ENCODE measurements around the gene STK24. TPM values are rescaled to one million over a fixed set of nuclear protein-coding genes. Genes with fewer than 3 reads are reported as not detected.
"Not testable (repeated sequence)": the region's sequence is repeated elsewhere in the genome, so short reads cannot be mapped to it uniquely, and the experiment has no call there.

STK24 gene
- total RNA-seq, 1 donor from 2014 or later, result 136 TPM

DNA sequence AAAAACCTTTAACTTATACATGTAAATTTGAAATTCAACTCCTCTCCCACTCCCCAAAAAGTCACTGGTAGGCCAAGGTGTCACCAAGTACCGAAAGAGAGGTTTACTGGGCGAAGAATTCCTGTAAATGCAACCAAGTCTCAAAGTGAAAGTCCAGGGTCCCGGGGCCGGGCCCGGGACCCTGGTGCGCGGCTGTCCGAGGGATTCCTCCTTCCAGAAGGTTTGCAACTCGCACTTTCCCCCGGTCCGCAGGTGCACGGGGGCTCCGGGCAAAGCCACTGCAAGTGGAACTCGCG lies 1.1 kb downstream of the STK24 start:
- H3K4me3 Mint-ChIP-seq, result peak overlapping the region; percentile 98
- H3K4me1 Mint-ChIP-seq, result peaks cover 51% of the 10 kb centered on the region
- H3K36me3 Mint-ChIP-seq (ENCODE audit: low read depth), result peaks cover 22% of the 10 kb centered on the region
- peak overlapping the region; percentile 94 for H3K27ac Mint-ChIP-seq
- no peaks in the 10 kb centered on the region for H3K27me3 Mint-ChIP-seq
- H3K9me3 Mint-ChIP-seq, result no peaks in the 10 kb centered on the region
- no peak for DNase-seq
- intact Hi-C loops (cut with micrococcal nuclease), result loop anchor here (2.0 to 10.0 kb wide), 4 partner anchors 25 to 639 kb away; no protein-coding TSS in a partner anchor

GRCh38 chr13:98575009-98575903 lies 1.7 kb downstream of the STK24 start:
- H3K27me3 Mint-ChIP-seq, result no peaks in the 10 kb centered on the region
- intact Hi-C loops (cut with micrococcal nuclease), result loop anchor here (2.0 to 10.0 kb wide), 4 partner anchors 24 to 640 kb away; no protein-coding TSS in a partner anchor
- H3K4me3 Mint-ChIP-seq, result peak overlapping the region; percentile 98
- H3K36me3 Mint-ChIP-seq (ENCODE audit: low read depth), result peaks cover 22% of the 10 kb centered on the region
- H3K9me3 Mint-ChIP-seq, result no peaks in the 10 kb centered on the region
- peaks cover 57% of the 10 kb centered on the region for H3K4me1 Mint-ChIP-seq
- no peak for DNase-seq
- H3K27ac Mint-ChIP-seq, result peak overlapping the region; percentile 94

DNA sequence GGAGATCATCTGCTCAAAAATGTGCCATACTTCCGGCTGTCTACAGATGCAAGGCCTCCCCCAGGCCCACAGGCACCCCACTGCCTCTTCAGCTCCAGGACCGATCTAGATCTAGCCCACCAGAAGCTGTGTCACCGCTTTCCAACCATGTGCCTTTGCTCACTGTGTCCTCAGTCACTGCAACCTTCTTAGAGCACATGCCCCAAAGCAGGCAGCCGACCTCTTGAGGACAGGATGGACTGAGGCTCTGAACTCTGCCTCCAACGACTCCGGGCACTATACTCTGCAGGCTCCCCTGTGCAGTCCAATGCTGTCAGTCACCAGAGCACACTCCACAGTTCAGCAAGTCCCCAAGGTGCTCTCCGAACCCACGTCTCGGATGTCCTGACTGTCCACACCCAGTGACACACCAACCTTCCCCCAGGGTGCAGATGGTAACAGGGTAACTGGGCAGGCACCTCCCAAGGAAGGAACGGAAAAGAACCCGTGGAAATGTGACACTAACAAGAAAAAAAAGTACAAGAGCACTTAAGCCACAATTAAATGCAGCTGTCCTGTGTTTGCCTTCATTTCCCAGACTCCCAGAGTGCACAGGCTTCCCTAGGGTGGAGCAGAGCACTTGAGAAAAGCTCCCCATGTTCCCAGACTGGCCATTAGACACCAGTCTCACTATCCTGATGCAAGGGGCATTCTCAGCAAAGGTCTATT lies 4.8 kb downstream of the STK24 start:
- no peaks in the 10 kb centered on the region for H3K27me3 Mint-ChIP-seq
- peaks cover 40% of the 10 kb centered on the region for H3K36me3 Mint-ChIP-seq (ENCODE audit: low read depth)
- peak; percentile 75 for DNase-seq
- peak overlapping the region; percentile 80 for H3K4me3 Mint-ChIP-seq
- H3K9me3 Mint-ChIP-seq, result no peaks in the 10 kb centered on the region
- intact Hi-C loops (cut with micrococcal nuclease), result loop anchor here (1.0 to 10.0 kb wide), 5 partner anchors 96 to 740 kb away; no protein-coding TSS in a partner anchor
- H3K27ac Mint-ChIP-seq, result peak overlapping the region; percentile 90
- H3K4me1 Mint-ChIP-seq, result peaks cover 76% of the 10 kb centered on the region

GRCh38 chr13:98570929-98571372 lies 6.0 kb downstream of the STK24 start:
- no peaks in the 10 kb centered on the region for H3K9me3 Mint-ChIP-seq
- peaks cover 87% of the 10 kb centered on the region for H3K4me1 Mint-ChIP-seq
- no peaks in the 10 kb centered on the region for H3K27me3 Mint-ChIP-seq
- peak overlapping the region; percentile 80 for H3K4me3 Mint-ChIP-seq
- peak overlapping the region; percentile 90 for H3K27ac Mint-ChIP-seq
- DNase-seq, result peak; percentile 86
- peaks cover 43% of the 10 kb centered on the region for H3K36me3 Mint-ChIP-seq (ENCODE audit: low read depth)
- intact Hi-C loops (cut with micrococcal nuclease), result loop anchor here (1.0 to 10.0 kb wide), 5 partner anchors 95 to 741 kb away; no protein-coding TSS in a partner anchor

DNA sequence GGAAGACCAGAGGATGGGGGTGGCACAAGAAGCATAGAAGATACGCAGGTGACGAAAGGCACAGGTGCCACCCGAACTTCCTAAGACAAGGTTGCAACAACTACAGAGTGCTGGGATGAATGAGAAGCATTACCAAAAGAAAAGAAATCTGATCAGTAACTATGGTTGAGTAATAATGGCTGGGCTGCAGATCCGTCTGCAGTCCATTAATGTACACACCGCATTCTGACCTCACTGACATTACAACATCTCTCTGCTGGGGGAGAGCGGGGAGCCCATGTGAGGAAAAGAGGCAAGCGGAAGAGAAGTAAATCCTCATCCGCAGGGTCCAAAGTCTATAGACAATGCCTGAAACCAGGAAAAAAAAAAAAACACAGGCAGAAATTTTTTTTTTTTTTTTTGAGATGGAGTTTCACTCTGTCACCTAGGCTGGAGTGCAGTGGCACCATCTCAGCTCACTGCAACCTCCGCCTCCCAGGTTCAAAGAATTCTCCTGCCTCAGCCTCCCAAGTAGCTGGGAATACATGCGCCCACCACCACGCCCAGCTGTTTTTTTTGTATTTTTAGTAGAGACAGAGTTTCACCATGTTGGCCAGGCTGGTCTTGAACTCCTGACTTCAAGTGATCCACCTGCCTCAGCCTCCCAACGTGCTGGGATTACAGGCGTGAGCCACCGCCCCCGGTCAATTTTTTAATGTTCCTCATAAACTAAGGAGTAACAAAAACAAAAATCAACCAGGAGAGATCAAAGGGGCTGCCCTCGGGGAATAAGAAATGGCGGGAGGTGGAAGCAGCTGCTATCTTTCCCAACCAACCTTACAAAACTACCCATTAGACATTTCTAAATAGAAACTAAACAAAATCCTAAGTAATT lies 7.2 kb downstream of the STK24 start:
- Mint-ChIP-seq H3K4me1 (peaks cover 87% of the 10 kb centered on the region), H3K27ac (peak overlapping the region; percentile 90), H3K36me3 (ENCODE audit: low read depth) (peaks cover 37% of the 10 kb centered on the region), H3K4me3 (peak overlapping the region; percentile 80)
- intact Hi-C loops (cut with micrococcal nuclease), result loop anchor here (5.0 to 10.0 kb wide), 4 partner anchors 515 to 743 kb away; no protein-coding TSS in a partner anchor
- not testable (repeated sequence) for H3K27me3 Mint-ChIP-seq, DNase-seq, H3K9me3 Mint-ChIP-seq

DNA sequence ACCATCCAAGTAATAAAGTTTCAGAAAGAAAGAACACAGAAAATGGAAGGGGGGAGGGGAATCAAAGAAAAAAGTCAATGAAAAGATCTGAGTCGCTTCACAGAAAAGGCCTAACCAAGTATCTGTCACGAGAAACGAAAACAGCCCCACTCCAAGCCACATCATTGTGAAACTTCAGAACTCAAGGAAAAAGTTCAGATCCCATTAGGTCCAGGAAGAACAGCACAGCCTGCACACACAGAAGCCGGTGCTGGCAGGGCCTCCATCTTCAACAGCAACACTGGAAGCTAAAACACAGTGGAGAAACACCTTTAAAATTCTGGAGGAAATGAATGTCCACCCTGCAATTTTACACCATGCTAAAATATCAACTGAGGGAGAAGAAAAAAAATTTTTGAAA lies 8.0 kb downstream of the STK24 start:
- no peaks in the 10 kb centered on the region for H3K27me3 Mint-ChIP-seq
- intact Hi-C loops (cut with micrococcal nuclease), result no loop called here
- DNase-seq, result no peak
- peak overlapping the region; percentile 80 for H3K27ac Mint-ChIP-seq
- H3K4me1 Mint-ChIP-seq, result peaks cover 87% of the 10 kb centered on the region
- no peaks in the 10 kb centered on the region for H3K9me3 Mint-ChIP-seq
- H3K4me3 Mint-ChIP-seq, result peak overlapping the region; percentile 50
- H3K36me3 Mint-ChIP-seq (ENCODE audit: low read depth), result peaks cover 33% of the 10 kb centered on the region

- Mint-ChIP-seq H3K27me3 (no peaks in the 10 kb centered on the region), H3K27ac (peak overlapping the region; percentile 78), H3K4me3 (peak overlapping the region; percentile 72), H3K9me3 (no peaks in the 10 kb centered on the region), H3K36me3 (ENCODE audit: low read depth) (peaks cover 28% of the 10 kb centered on the region), H3K4me1 (peaks cover 85% of the 10 kb centered on the region)
- intact Hi-C loops (cut with micrococcal nuclease), result no loop called here
- DNase-seq, result no peak
Measured at GRCh38 chr13:98567140-98567539, 9.8 kb downstream of the STK24 start.

GRCh38 chr13:98565726-98566565 lies 11.0 kb downstream of the STK24 start:
- H3K27me3 Mint-ChIP-seq, result no peaks in the 10 kb centered on the region
- peaks cover 83% of the 10 kb centered on the region for H3K4me1 Mint-ChIP-seq
- peaks cover 27% of the 10 kb centered on the region for H3K36me3 Mint-ChIP-seq (ENCODE audit: low read depth)
- DNase-seq, result no peak
- no peaks in the 10 kb centered on the region for H3K9me3 Mint-ChIP-seq
- intact Hi-C loops (cut with micrococcal nuclease), result no loop called here
- H3K27ac Mint-ChIP-seq, result peak overlapping the region; percentile 86
- peak overlapping the region; percentile 72 for H3K4me3 Mint-ChIP-seq

DNA sequence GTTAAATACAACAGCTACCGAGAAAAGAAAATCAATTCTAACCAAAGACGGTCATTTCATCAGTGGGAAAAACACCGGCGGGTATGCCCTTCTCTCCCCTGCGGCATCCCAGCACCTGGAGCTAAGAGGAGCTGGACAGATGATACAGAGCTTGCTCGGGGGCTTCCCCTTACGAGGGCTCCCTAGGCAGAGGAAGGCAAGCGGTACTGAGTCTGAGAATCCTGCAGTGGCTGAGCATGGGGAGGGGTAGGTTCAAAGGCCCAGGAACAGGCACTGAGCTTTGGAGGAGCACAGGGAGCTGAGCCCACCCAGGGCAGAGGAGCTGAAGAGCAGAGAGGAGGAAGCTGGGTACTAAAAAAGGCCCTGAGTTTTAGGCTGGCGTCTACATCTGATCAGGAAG lies 12.7 kb downstream of the STK24 start:
- intact Hi-C loops (cut with micrococcal nuclease), result no loop called here
- Mint-ChIP-seq H3K27ac (peak overlapping the region; percentile 86), H3K36me3 (ENCODE audit: low read depth) (peaks cover 35% of the 10 kb centered on the region), H3K27me3 (no peaks in the 10 kb centered on the region), H3K4me3 (peak overlapping the region; percentile 77), H3K4me1 (peaks cover 80% of the 10 kb centered on the region), H3K9me3 (no peaks in the 10 kb centered on the region)
- DNase-seq, result peak; percentile 67

DNA sequence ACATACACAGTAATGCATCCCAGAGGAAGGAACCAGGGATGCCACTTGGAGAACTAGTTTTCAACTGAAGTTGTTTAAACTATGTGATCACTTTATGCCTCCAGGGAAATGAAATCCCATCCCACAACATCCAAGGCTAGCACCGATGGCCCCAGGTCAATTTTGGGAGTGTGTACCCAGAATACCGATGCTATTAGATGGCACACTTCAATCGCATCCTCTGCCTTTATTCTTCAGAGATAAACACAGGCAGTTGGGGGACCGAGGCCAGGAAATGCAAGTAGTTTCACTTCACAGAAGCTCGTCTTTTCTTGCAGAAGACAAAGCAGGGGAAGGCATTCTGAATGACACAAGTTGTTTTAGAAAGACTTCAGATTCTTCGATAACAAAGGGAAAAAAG lies 13.8 kb downstream of the STK24 start:
- Mint-ChIP-seq H3K9me3 (no peaks in the 10 kb centered on the region), H3K27me3 (no peaks in the 10 kb centered on the region), H3K4me3 (peak overlapping the region; percentile 77), H3K27ac (peak overlapping the region; percentile 86), H3K4me1 (peaks cover 77% of the 10 kb centered on the region), H3K36me3 (ENCODE audit: low read depth) (peaks cover 30% of the 10 kb centered on the region)
- peak; percentile 86 for DNase-seq
- intact Hi-C loops (cut with micrococcal nuclease), result loop anchor here (1.0 kb wide), 1 partner anchor 11 kb away; no protein-coding TSS in a partner anchor

DNA sequence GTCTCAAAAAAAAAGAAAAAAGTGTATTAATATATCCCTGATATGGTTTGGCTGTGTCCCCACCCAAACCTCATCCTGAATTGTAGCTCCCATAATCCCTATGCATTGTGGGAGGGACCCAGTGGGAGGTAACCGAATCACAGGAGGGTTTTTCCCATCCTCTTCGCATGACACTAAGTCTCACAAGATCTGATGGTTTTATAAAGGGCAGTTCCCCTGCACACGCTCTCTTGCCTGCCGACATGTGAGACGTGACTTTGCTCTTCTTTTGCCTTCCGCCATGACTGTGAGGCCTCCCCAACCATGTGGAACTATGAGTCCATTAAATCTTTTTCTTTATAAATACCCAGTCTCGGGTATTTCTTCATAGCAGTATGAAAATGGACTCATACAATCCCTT lies 17.7 kb downstream of the STK24 start:
- Mint-ChIP-seq H3K27me3 (no peaks in the 10 kb centered on the region), H3K4me3 (peak overlapping the region; percentile 26), H3K36me3 (ENCODE audit: low read depth) (peaks cover 24% of the 10 kb centered on the region), H3K9me3 (no peaks in the 10 kb centered on the region), H3K27ac (peak overlapping the region; percentile 34), H3K4me1 (peaks cover 72% of the 10 kb centered on the region)
- intact Hi-C loops (cut with micrococcal nuclease), result no loop called here
- DNase-seq, result no peak

DNA sequence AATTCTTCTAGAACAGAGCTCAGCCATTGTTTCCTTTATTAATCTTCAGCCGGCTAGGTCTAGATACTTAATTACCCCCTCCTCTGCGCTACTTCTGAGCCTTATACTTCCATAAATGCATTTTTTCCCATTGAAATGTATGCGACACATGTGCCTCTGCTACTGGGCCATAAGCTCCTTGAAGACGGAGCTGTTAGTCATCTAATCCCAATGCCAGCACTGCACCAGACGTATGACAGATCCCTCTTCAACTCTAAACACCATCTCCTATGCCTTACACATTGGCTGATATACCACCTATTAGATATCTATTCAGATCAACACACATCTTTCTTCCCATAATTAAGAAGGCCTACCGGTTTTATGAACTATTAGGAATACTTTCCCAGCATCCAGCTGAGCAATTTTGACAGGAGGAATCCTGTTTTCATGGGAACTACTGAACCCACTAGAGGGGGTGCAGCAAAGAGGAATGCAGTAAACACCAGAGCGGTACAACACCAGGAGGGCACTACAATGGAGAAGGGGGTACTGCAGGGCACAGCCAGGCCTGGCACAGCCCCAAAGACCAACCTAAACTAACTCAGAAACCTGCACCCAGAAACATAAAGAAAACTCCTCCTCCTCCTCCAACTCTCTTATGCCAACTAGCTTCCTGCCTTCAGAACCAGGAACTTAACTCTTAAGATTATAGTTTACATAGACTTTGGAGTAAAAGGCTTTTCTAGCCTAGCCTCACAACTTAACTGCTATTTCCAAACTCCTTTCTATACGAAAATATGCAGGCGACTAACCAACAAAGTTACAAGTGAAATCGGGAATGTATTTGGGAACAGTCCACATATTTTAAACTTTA lies 18.7 kb downstream of the STK24 start:
- Mint-ChIP-seq H3K27me3 (no peaks in the 10 kb centered on the region), H3K27ac (peak overlapping the region; percentile 38), H3K9me3 (no peaks in the 10 kb centered on the region), H3K4me3 (peak overlapping the region; percentile 29), H3K36me3 (ENCODE audit: low read depth) (peaks cover 25% of the 10 kb centered on the region), H3K4me1 (peaks cover 68% of the 10 kb centered on the region)
- no peak for DNase-seq
- intact Hi-C loops (cut with micrococcal nuclease), result no loop called here

Data from activated CD4-positive, alpha-beta T cell treated with anti-CD3 and anti-CD28 coated beads, Interleukin-2, amount 10 ng/mL, durations not matched to agents 24 days and 14 days (primary cell).